Transverse colon (tissue), 4 donors: ENCODE results near the gene AHI1. TPM values are rescaled to one million over a fixed set of nuclear protein-coding genes. Genes with fewer than 3 reads are reported as not detected.

Experiments used
- DNase-seq: peaks from one replicate; pipeline ENCODE4 v3.0.0-alpha.2; 2019
- H3K27ac ChIP-seq, 4 donors: fragments of 200-600 bp; sonication (generic); 2 replicates each; pipeline ENCODE4 v1.5.1; 2016 to 2018; ENCODE audit warnings: inconsistent platforms in 4 of 4
- H3K27me3 ChIP-seq: fragments of 200-600 bp; sonication (generic); 2 replicates; pipeline ENCODE4 v1.5.1; 2017; ENCODE audit warnings: inconsistent platforms
- H3K36me3 ChIP-seq, 4 donors: fragments of 200-600 bp; sonication (generic); 2 replicates each; pipeline ENCODE4 v1.5.1; 2017 to 2019; ENCODE audit warnings: inconsistent platforms in 4 of 4
- H3K4me1 ChIP-seq, 4 donors: fragments of 200-600 bp; sonication (generic); 2 replicates each; pipeline ENCODE4 v1.5.1; 2017 to 2020; ENCODE audit warnings: inconsistent platforms in 4 of 4
- H3K4me3 ChIP-seq, 4 donors: fragments of 200-600 bp; sonication (generic); 1 replicate in 1 of 4; 2 replicates in 3 of 4; pipeline versions ENCODE4 v1.5.1 to v1.6.1; 2017 to 2019; ENCODE audit warnings: inconsistent platforms in 4 of 4
- H3K9me3 ChIP-seq, 2 donors: fragments of 200-600 bp; sonication (generic); 2 replicates each; pipeline ENCODE4 v1.5.1; 2017 to 2019; ENCODE audit warnings: inconsistent platforms in 2 of 2
- CTCF ChIP-seq, 5 experiments: fragments of 200-600 bp in 3 of 5; fragments of 450-650 bp in 2 of 5; sonication (generic) in 3 of 5; IDR thresholded peaks; 1 replicate in 2 of 5; 2 replicates in 3 of 5; pipeline ENCODE4 v1.5.1; 2016 to 2017; ENCODE audit warnings: antibody characterized with exemption in 5 of 5, inconsistent platforms in 3 of 5, mild to moderate bottlenecking in 2 of 5, moderate library complexity in 1 of 5
- EP300 ChIP-seq: sonication (generic); formaldehyde crosslinking; IDR thresholded peaks from one replicate; pipeline ENCODE4 v1.6.1; 2017; ENCODE audit warnings: antibody characterized with exemption, low read depth
- POLR2A ChIP-seq: fragments of 450-650 bp; IDR thresholded peaks from one replicate; pipeline ENCODE4 v1.6.1; 2016; ENCODE audit warnings: antibody characterized with exemption, mild to moderate bottlenecking, moderate library complexity
- POLR2AphosphoS5 ChIP-seq, 3 donors: sonication (generic); formaldehyde crosslinking; IDR thresholded peaks; one replicate each; pipeline ENCODE4 v1.6.1; 2016; ENCODE audit warnings: antibody characterized with exemption in 3 of 3
- WGBS, 2 donors: methylation state at CpG; one replicate each; pipeline ENCODE4 v1.1.5; 2018; ENCODE audit warnings: low coverage in 1 of 2; 5-methylcytosine and 5-hydroxymethylcytosine counted together
- in situ Hi-C, 4 donors: fragments of 200-750 bp; cut with MboI; loops; one replicate each; pipeline versions ENCODE4 v1.15.0 to v1.15.1; 2017; ENCODE audit warnings: low sequenced_read_pairs in 3 of 4, low pct_ligation_motif_present in 1 of 4, low pct_unique_long_range_greater_than_20kb in 1 of 4
- intact Hi-C: fragments of 100-400 bp; cut with DNase I; formaldehyde crosslinking; loops from one replicate; pipeline ENCODE4 v1.15.1; 2023; ENCODE audit warnings: low total_unique reads
- total RNA-seq, 4 donors: library from RNA; depleted of rRNA; stranded (reverse); fragments of >200 nt; gene quantifications; one replicate each; pipeline ENCODE4 v1.1.0, GENCODE V29; 2016

AHI1 gene
- total RNA-seq, 4 donors from 2014 or later = 16.2 to 119 (median 34.2) TPM

- DNase-seq = no peak
- no peak overlapping the region for H3K27ac ChIP-seq
- no peaks in the 10 kb centered on the region for H3K9me3 ChIP-seq
- intact Hi-C loops (no loop called here), in situ Hi-C loops (no loop called here)
- no peak overlapping the region for H3K4me3 ChIP-seq
- no peaks in the 10 kb centered on the region for H3K36me3 ChIP-seq
- no peaks in the 10 kb centered on the region for H3K4me1 ChIP-seq
- no peaks in the 10 kb centered on the region for H3K27me3 ChIP-seq
- 3 to 17% methylated on average over 2 of the region's 2 CpGs for WGBS, 2 donors
- peak; percentile 48 to 77 (median 61) for TF ChIP-seq CTCF (IDR thresholded peaks at IDR 0.05)
- no peak for TF ChIP-seq EP300
Measured at GRCh38 chr6:135451617-135452190, 45.8 kb downstream of the AHI1 start.

GRCh38 chr6:135449246-135449645 is 48.3 kb downstream of the AHI1 start:
- Histone ChIP-seq H3K9me3 (no peaks in the 10 kb centered on the region), H3K36me3 (no peaks in the 10 kb centered on the region), H3K4me1 (no peaks in the 10 kb centered on the region), H3K27me3 (no peaks in the 10 kb centered on the region), H3K4me3 (no peak overlapping the region), H3K27ac (no peak overlapping the region)
- TF ChIP-seq POLR2AphosphoS5 (IDR thresholded peaks at IDR 0.05) = no peak
- no peak for TF ChIP-seq POLR2A
- TF ChIP-seq EP300 = no peak
- TF ChIP-seq CTCF (IDR thresholded peaks at IDR 0.05) = no peak
- 86 to 93% methylated on average over 3 to 5 of the region's 5 CpGs for WGBS, 2 donors
- DNase-seq = no peak
- intact Hi-C loops = no loop called here
- in situ Hi-C loops = loop anchor here in 2 of 4 donors (25.0 kb wide), 1 partner anchor 312 kb away; no protein-coding TSS in a partner anchor

GRCh38 chr6:135440087-135440792 is 57.3 kb downstream of the AHI1 start:
- WGBS, 2 donors = 30 to 66% methylated on average over 4 to 8 of the region's 8 CpGs
- DNase-seq = no peak
- Histone ChIP-seq H3K36me3 (peaks cover 0 to 7% (median under 1%) of the 10 kb centered on the region in 4 donors), H3K27ac (no peak overlapping the region), H3K9me3 (no peaks in the 10 kb centered on the region), H3K4me1 (peaks cover 0 to 6% (median 0%) of the 10 kb centered on the region in 4 donors), H3K4me3 (no peak overlapping the region), H3K27me3 (no peaks in the 10 kb centered on the region)
- in situ Hi-C loops (loop anchor here in 2 of 4 donors (25.0 kb wide), 1 partner anchor 303 kb away; no protein-coding TSS in a partner anchor), intact Hi-C loops (no loop called here)
- no peak for TF ChIP-seq POLR2AphosphoS5 (IDR thresholded peaks at IDR 0.05)

- H3K36me3 ChIP-seq = peaks cover 0 to 8% (median 3%) of the 10 kb centered on the region in 4 donors
- intact Hi-C loops = no loop called here
Measured at GRCh38 chr6:135439549-135439948, 58.0 kb downstream of the AHI1 start.

More at GRCh38 chr6:135439549-135439948, 58.0 kb downstream of the AHI1 start:
- H3K9me3 ChIP-seq = no peaks in the 10 kb centered on the region
- DNase-seq = no peak
- no peak for TF ChIP-seq EP300
- TF ChIP-seq CTCF (IDR thresholded peaks at IDR 0.05) = no peak
- TF ChIP-seq POLR2A = no peak
- no peak for TF ChIP-seq POLR2AphosphoS5 (IDR thresholded peaks at IDR 0.05)
- peaks cover 0 to 6% (median 0%) of the 10 kb centered on the region in 4 donors for H3K4me1 ChIP-seq
- 74 to 78% methylated on average over 3 to 4 of the region's 4 CpGs for WGBS, 2 donors
- no peaks in the 10 kb centered on the region for H3K27me3 ChIP-seq
- no peak overlapping the region for H3K27ac ChIP-seq
- no peak overlapping the region for H3K4me3 ChIP-seq
- in situ Hi-C loops = loop anchor here in 2 of 4 donors (25.0 kb wide), 1 partner anchor 302 kb away; no protein-coding TSS in a partner anchor
